WI38 (cell line): Measurements from ENCODE around the gene SLC9A9.

Source experiments
- H3K4me3 ChIP-seq: 2 replicates; pipeline ENCODE4 v1.5.1; 2011; ENCODE audit warnings: low read depth, mild to moderate bottlenecking, control low read depth, low read length
- CTCF ChIP-seq: IDR thresholded peaks from 2 replicates; pipeline ENCODE4 v1.5.1; 2012; ENCODE audit warnings: low read depth, mild to moderate bottlenecking, control low read depth, low read length

The SLC9A9 gene

GRCh38 chr3:143856252-143856970 is 8.1 kb upstream of the SLC9A9 start:
- H3K4me3 ChIP-seq, result no peak overlapping the region
- TF ChIP-seq CTCF, result no peak

GRCh38 chr3:143855183-143855582 is 6.9 kb upstream of the SLC9A9 start:
- H3K4me3 ChIP-seq, result no peak overlapping the region
- no peak for TF ChIP-seq CTCF

GRCh38 chr3:143851331-143852017 is 3.2 kb upstream of the SLC9A9 start:
- no peak for TF ChIP-seq CTCF
- no peak overlapping the region for H3K4me3 ChIP-seq

- H3K4me3 ChIP-seq, result no peak overlapping the region
- TF ChIP-seq CTCF, result no peak
Observed at GRCh38 chr3:143850877-143851276, 2.6 kb upstream of the SLC9A9 start.

GRCh38 chr3:143849854-143850549 is 1.7 kb upstream of the SLC9A9 start:
- H3K4me3 ChIP-seq, result no peak overlapping the region
- no peak for TF ChIP-seq CTCF

- H3K4me3 ChIP-seq, result no peak overlapping the region
- no peak for TF ChIP-seq CTCF
Observed at GRCh38 chr3:143848704-143849103, 436 bp upstream of the SLC9A9 start.

- no peak for TF ChIP-seq CTCF
- no peak overlapping the region for H3K4me3 ChIP-seq
Observed at GRCh38 chr3:143843587-143843986, 4.7 kb downstream of the SLC9A9 start.
